Endothelial cell of umbilical vein (primary cell): Measurements from ENCODE around the gene DTX4. TPM values are rescaled to one million over a fixed set of nuclear protein-coding genes. Genes with fewer than 3 reads are reported as not detected.

Source experiments
- BruUV-seq: library from RNA; stranded (reverse); fragments of 400-500 nt; replicated peaks from 2 replicates; lab custom pipeline; 2021; lab: Mats Ljungman, UMichigan
- CTCF ChIA-PET: fragments of 300-600, 350-600 bp; sonication (Branson Sonifier 250); formaldehyde crosslinking; loops from one replicate; lab custom pipeline; 2021; ENCODE audit warnings: antibody characterized with exemption, inconsistent platforms; lab: Charles Lee
- POLR2A ChIA-PET: fragments of 300-600, 350-600 bp; sonication (Branson Sonifier 250); formaldehyde crosslinking; loops from one replicate; lab custom pipeline; 2021; ENCODE audit warnings: antibody characterized with exemption, inconsistent platforms; lab: Charles Lee
- DNase-seq: peaks from one replicate; pipeline ENCODE4 v3.0.0-alpha.2; 2011; ENCODE audit warnings: low read depth, low spot score
- FAIRE-seq: peaks from 2 replicates; lab custom pipeline; 2011; peaks lifted over from hg19 to GRCh38; lab: Jason Lieb, UNC
- H2AFZ ChIP-seq: 2 replicates; pipeline ENCODE4 v1.6.0; 2012; ENCODE audit warnings: low read depth, low read length, control low read depth, inconsistent platforms
- H3K27ac ChIP-seq: 2 replicates; pipeline ENCODE4 v1.5.1; 2011; ENCODE audit warnings: low read depth, mild to moderate bottlenecking, control low read depth, low read length, moderate library complexity; ENCODE audit not compliant: insufficient read depth
- H3K27me3 ChIP-seq, 2 experiments: 2 replicates each; pipeline versions ENCODE4 v1.6.0 to v1.6.1; 2011; ENCODE audit warnings: low read length in 2 of 2, mixed read lengths in 1 of 2; ENCODE audit not compliant: control insufficient read depth in 2 of 2, insufficient read depth in 2 of 2
- H3K36me3 ChIP-seq, 2 experiments: 2 replicates in 1 of 2; 3 replicates in 1 of 2; pipeline ENCODE4 v1.5.1; 2011; ENCODE audit warnings: low read length in 2 of 2, mild to moderate bottlenecking in 1 of 2, moderate library complexity in 1 of 2; ENCODE audit not compliant: control insufficient read depth in 2 of 2, insufficient read depth in 2 of 2; ENCODE audit errors: extremely low read depth in 1 of 2
- H3K4me1 ChIP-seq: 3 replicates; pipeline ENCODE4 v1.5.1; 2011; ENCODE audit warnings: mild to moderate bottlenecking, low read length; ENCODE audit not compliant: control insufficient read depth, insufficient read depth; ENCODE audit errors: extremely low read depth
- H3K4me2 ChIP-seq: 2 replicates; pipeline ENCODE4 v1.6.1; 2011; ENCODE audit warnings: low read length, control low read depth, mixed read lengths; ENCODE audit not compliant: insufficient read depth
- H3K4me3 ChIP-seq, 3 experiments: fragments of 200-600 bp in 1 of 3; sonication (generic), shearing (Covaris generic) in 1 of 3; replicated peaks in 1 of 3; 2 replicates each; pipeline ENCODE4 v1.5.1; 2011 to 2016; ENCODE audit warnings: control low read depth in 3 of 3, low read length in 3 of 3, mild to moderate bottlenecking in 2 of 3, inconsistent platforms in 1 of 3, low read depth in 1 of 3, moderate library complexity in 1 of 3; ENCODE audit not compliant: insufficient read depth in 1 of 3
- H3K79me2 ChIP-seq: 2 replicates; pipeline ENCODE4 v1.6.0; 2012; ENCODE audit warnings: low read length, inconsistent platforms; ENCODE audit not compliant: control insufficient read depth, insufficient read depth
- H3K9ac ChIP-seq: replicated peaks from 2 replicates; pipeline ENCODE3; 2011; ENCODE audit warnings: low read length, control low read depth; ENCODE audit not compliant: insufficient read depth; ENCODE audit errors: extremely low read depth
- H3K9me1 ChIP-seq: replicated peaks from 3 replicates; pipeline ENCODE4 v1.6.0; 2011; ENCODE audit warnings: mild to moderate bottlenecking, low read length; ENCODE audit not compliant: control insufficient read depth, insufficient read depth; ENCODE audit errors: extremely low read depth
- H3K9me3 ChIP-seq: replicated peaks from 2 replicates; pipeline ENCODE4 v1.5.1; 2012; ENCODE audit warnings: low read length, inconsistent platforms; ENCODE audit not compliant: control insufficient read depth, insufficient read depth
- H4K20me1 ChIP-seq: replicated peaks from 2 replicates; pipeline ENCODE3; 2011; ENCODE audit warnings: mild to moderate bottlenecking, low read length; ENCODE audit not compliant: control insufficient read depth, insufficient read depth; ENCODE audit errors: extremely low read depth
- EZH2 ChIP-seq: IDR thresholded peaks from 2 replicates; pipeline ENCODE4 v1.6.1; 2012; ENCODE audit warnings: borderline replicate concordance, low read depth, mild to moderate bottlenecking, moderate library complexity, low read length, inconsistent platforms; ENCODE audit not compliant: severe bottlenecking
- FOS ChIP-seq: IDR thresholded peaks from 2 replicates; pipeline ENCODE4 v1.6.1; 2011; ENCODE audit warnings: mild to moderate bottlenecking, low read length, moderate library complexity, borderline replicate concordance; ENCODE audit not compliant: insufficient read depth
- GATA2 ChIP-seq: IDR thresholded peaks from 2 replicates; pipeline ENCODE4 v1.7.0; 2011; ENCODE audit warnings: low read depth, mild to moderate bottlenecking, moderate library complexity, mixed read lengths, low read length; ENCODE audit not compliant: insufficient read length, insufficient read depth
- JUN ChIP-seq: IDR thresholded peaks from 2 replicates; pipeline ENCODE4 v1.6.1; 2011; ENCODE audit warnings: borderline replicate concordance, low read depth; ENCODE audit not compliant: insufficient read length, insufficient read depth
- MYC ChIP-seq: IDR thresholded peaks from one replicate; pipeline ENCODE4 v1.6.1; 2011; ENCODE audit warnings: mild to moderate bottlenecking, low read depth, low read length
- POLR2A ChIP-seq: IDR thresholded peaks from 2 replicates; pipeline ENCODE4 v1.6.1; 2012; ENCODE audit warnings: low read depth, mild to moderate bottlenecking, control low read depth, low read length
- POLR2AphosphoS5 ChIP-seq: IDR thresholded peaks from 2 replicates; pipeline ENCODE4 v1.6.1; 2012; ENCODE audit warnings: low read depth, mild to moderate bottlenecking, control low read depth, low read length, moderate library complexity; ENCODE audit not compliant: insufficient read depth
- dilution Hi-C: fragments of 300-500 bp; cut with MboI; formaldehyde crosslinking; loops from one replicate; pipeline ENCODE4 v1.15.0; 2019; ENCODE audit warnings: low sequenced_read_pairs; ENCODE audit not compliant: extremely low pct_ligation_motif_present
- intact Hi-C: fragments of 100-400 bp; cut with micrococcal nuclease; formaldehyde crosslinking; loops from one replicate; pipeline ENCODE4 v1.10.0; 2022
- polyA plus RNA-seq, 4 experiments: library from polyadenylated mRNA; depleted of rRNA in 3 of 4; stranded (reverse) in 3 of 4; unstranded in 1 of 4; fragments of >200 nt; gene quantifications; 2 replicates each; pipeline versions ENCODE4 v1.2.1 to v1.2.3, GENCODE V29; 2011 to 2012; ENCODE audit warnings: missing spikeins in 1 of 4
- total RNA-seq: library from RNA; stranded (reverse); gene quantifications from 2 replicates; pipeline ENCODE4 v1.2.3, GENCODE V29; 2021
- TF ChIP-seq, protein P1 (sequence below), 2 donors: IDR thresholded peaks; 1 replicate in 1 of 2; 2 replicates in 1 of 2; pipeline ENCODE4 v1.5.1; 2011; ENCODE audit warnings: low read length in 2 of 2, mild to moderate bottlenecking in 2 of 2, moderate library complexity in 2 of 2, control low read depth in 1 of 2, inconsistent platforms in 1 of 2, low read depth in 1 of 2; ENCODE audit not compliant: insufficient read depth in 1 of 2; ENCODE audit errors: extremely low read depth in 1 of 2
- TF ChIP-seq, protein P2 (sequence below): IDR thresholded peaks from 2 replicates; pipeline ENCODE4 v1.6.1; 2011; ENCODE audit not compliant: insufficient read depth, insufficient read length

The DTX4 gene
- total and polyA plus RNA-seq, 2 donors (not counting 3 experiments of a cell fraction or from before 2014, with no cell fraction given): 0.08 to 0.91 TPM

DNA sequence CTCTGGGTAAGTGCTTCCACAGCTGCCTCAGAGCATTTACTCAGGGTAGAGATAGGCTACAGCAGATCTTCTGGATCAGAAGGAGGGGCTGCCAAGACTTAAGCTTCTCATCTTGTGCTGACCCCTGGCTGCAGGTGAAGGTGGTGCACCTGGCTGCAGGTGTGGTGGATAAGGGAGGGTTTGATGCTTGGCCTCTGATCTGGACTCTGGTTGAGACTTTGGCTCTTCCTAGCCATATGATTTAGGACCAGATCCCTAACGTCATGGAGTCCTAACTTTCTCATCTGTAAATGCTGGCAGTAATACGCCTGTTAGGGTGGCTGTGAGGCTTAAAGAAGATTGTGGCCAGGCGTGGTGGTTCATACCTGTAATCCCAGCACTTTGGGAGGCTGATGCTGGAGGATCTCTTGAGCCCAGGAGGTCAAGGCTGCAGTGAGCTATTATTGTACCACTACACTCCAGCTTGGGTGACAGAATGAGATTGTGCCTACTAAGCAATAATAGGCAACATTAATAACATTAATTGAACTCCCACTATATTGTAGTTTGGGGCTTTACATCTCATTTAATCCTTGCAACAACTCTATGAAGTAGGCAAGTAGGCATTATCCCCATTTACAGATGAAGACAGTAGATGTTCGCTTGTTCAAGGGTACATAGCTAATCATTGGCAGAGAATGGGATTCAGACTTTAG, 10.7 kb downstream of the DTX4 start:
- intact Hi-C loops (no loop called here), dilution Hi-C loops (no loop called here)
- Histone ChIP-seq H3K4me2 (no peak overlapping the region), H3K36me3 (no peaks in the 10 kb centered on the region), H3K27me3 (peaks cover 6 to 13% of the 10 kb centered on the region in 2 experiments), H3K9me3 (no peaks in the 10 kb centered on the region), H3K27ac (no peak overlapping the region), H3K9ac (no peak overlapping the region), H3K9me1 (no peaks in the 10 kb centered on the region), H4K20me1 (no peaks in the 10 kb centered on the region), H3K4me1 (no peaks in the 10 kb centered on the region), H2AFZ (no peak overlapping the region), H3K79me2 (no peaks in the 10 kb centered on the region), H3K4me3 (no peak overlapping the region)
- DNase-seq: no peak
- ChIA-PET CTCF (interaction anchor here (2.0 to 6.4 kb wide), 2 partner anchors 11 to 24 kb away, joined by 6 to 74 read pairs; partner anchors contain the start of gene DTX4), POLR2A (no interaction called here)
- no TSS peak for BruUV-seq
- TF ChIP-seq POLR2AphosphoS5 (no peak), EZH2 (no peak), GATA2 (no peak), FOS (no peak), POLR2A (no peak), MYC (no peak), JUN (no peak)
- TF ChIP-seq, protein P1, sequence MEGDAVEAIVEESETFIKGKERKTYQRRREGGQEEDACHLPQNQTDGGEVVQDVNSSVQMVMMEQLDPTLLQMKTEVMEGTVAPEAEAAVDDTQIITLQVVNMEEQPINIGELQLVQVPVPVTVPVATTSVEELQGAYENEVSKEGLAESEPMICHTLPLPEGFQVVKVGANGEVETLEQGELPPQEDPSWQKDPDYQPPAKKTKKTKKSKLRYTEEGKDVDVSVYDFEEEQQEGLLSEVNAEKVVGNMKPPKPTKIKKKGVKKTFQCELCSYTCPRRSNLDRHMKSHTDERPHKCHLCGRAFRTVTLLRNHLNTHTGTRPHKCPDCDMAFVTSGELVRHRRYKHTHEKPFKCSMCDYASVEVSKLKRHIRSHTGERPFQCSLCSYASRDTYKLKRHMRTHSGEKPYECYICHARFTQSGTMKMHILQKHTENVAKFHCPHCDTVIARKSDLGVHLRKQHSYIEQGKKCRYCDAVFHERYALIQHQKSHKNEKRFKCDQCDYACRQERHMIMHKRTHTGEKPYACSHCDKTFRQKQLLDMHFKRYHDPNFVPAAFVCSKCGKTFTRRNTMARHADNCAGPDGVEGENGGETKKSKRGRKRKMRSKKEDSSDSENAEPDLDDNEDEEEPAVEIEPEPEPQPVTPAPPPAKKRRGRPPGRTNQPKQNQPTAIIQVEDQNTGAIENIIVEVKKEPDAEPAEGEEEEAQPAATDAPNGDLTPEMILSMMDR (IDR thresholded peaks at IDR 0.05; ENCODE audit: extremely low read depth in 1 of 2, insufficient read depth in 1 of 2, low read depth in 1 of 2, low read length in 2 of 2): no peak
- TF ChIP-seq, protein P2, sequence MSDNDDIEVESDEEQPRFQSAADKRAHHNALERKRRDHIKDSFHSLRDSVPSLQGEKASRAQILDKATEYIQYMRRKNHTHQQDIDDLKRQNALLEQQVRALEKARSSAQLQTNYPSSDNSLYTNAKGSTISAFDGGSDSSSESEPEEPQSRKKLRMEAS: no peak
- FAIRE-seq: no peak
